LNCaP clone FGC (cell line): ENCODE data around the gene MOB3B.
"Not testable (repeated sequence)": the region's sequence is repeated elsewhere in the genome, so short reads cannot be mapped to it uniquely, and the experiment has no call there.

ENCODE experiments used
- DNase-seq: peaks from one replicate; pipeline ENCODE4 v3.0.0-alpha.2; 2011; ENCODE audit warnings: low read depth
- H3K4me3 ChIP-seq: 2 replicates; pipeline ENCODE4 v1.5.1; 2011; ENCODE audit warnings: mild to moderate bottlenecking, low read depth, low read length, control low read depth
- TF ChIP-seq, protein P1 (sequence below): IDR thresholded peaks from 2 replicates; pipeline ENCODE4 v1.5.1; 2012; ENCODE audit warnings: mild to moderate bottlenecking; ENCODE audit not compliant: control insufficient read depth, insufficient read depth; ENCODE audit errors: extremely low read depth

Gene MOB3B

DNA sequence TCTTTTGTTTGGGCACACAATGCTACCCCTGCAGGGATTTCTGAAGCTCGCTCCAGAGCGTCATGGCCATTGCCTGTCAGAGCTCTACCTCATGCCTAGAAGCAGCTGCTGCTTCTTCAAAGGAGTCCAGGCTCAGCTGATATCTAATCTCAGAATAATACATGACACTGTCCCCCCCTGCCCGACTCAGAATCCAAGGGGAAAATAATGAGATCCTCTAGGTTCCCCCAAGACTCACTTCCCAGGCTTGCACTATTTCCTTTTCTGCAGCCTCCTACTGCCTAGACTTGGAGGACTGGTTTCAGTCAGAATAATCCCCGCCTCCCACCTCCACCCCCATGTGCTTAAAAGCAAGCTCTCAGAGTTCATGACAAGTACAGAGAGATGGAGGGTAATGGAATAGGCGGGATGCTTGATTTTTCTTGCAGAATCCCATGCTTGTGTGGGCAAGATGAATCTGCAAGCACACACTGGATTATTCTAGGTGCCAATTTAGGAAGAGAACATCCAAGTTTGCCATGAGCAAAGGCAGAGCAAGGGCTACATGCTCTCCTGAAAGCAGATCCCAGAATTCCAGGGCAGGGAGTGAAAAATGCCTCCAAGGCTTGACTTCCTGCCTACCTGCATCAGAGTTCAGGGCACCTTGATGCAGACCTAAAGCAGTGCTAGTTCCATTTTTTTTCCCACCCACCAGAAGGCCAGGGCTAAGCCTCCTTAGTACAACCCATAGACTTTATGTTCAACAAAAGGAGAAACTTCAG, 102.9 kb downstream of the MOB3B start:
- TF ChIP-seq, protein P1, sequence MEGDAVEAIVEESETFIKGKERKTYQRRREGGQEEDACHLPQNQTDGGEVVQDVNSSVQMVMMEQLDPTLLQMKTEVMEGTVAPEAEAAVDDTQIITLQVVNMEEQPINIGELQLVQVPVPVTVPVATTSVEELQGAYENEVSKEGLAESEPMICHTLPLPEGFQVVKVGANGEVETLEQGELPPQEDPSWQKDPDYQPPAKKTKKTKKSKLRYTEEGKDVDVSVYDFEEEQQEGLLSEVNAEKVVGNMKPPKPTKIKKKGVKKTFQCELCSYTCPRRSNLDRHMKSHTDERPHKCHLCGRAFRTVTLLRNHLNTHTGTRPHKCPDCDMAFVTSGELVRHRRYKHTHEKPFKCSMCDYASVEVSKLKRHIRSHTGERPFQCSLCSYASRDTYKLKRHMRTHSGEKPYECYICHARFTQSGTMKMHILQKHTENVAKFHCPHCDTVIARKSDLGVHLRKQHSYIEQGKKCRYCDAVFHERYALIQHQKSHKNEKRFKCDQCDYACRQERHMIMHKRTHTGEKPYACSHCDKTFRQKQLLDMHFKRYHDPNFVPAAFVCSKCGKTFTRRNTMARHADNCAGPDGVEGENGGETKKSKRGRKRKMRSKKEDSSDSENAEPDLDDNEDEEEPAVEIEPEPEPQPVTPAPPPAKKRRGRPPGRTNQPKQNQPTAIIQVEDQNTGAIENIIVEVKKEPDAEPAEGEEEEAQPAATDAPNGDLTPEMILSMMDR: no peak
- H3K4me3 ChIP-seq: no peak overlapping the region
- DNase-seq: no peak

DNA sequence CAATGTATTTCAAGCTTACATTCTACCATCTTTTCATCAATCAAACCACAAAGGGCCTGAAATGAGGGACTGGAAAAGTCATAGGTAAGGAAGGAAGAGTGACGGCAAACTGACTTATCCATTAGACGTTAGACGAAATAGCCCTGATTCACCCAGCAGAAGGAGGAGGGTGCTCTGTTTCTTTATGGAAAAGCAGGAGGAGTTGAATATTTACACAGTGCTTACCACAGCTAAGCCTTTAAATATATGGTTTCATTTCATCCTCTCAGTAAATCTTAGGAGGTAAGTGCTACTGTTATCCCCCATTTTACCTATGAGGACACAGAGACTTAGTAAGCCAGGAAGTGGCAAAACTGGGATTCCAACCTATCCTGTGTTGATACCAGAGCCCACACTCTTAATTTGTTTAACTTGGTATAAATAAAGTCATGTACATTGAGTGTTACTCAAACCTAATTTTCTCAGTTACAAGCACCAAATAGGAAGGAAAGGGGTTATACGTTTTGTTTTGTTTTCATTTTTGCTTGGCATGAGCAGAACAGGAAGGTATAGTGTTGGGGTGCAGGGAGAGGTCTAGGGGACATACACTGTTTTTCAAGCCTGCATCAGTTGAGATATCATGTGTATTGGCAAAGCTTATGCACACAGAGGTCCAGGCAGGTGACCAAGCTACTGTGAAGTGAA, 103.6 kb downstream of the MOB3B start:
- DNase-seq: no peak
- TF ChIP-seq, protein P1: no peak
- no peak overlapping the region for H3K4me3 ChIP-seq

DNA sequence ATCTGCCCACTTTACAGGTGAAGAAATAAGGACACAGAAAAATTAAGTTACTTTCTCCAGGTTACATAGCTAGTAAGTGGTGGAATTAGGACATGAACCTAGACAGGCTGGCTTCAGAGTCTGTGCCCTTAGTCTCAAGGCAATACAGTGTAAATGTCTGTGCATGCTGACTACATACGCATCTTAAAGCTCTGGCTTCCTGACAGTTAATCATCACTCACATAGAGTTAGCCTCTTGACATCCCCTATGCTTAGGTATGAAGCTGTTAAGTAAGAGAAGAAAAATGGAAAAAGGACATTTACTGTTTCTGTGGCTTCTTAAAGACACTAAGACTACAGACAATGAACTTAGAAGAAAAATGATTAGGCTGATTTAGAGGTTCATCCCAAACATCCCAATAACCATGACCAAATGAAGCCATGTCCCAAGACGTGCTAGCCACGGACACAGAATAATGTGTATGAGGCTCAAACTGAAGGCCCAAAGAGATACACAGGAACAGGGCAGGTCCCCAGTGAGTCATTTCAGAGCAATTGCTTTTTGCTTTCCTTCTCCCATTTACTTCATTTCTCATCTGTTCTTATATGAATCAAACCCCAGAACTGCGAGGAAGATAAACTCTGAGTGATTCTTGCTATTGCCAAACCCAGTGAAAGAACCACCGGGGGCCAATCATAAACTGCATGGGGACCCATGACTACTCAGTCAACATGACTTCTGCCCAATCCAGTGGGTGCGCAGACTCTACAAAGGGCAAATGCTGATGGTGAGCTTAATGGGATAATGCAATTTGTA, 105.5 kb downstream of the MOB3B start:
- H3K4me3 ChIP-seq: no peak overlapping the region
- no peak for DNase-seq
- TF ChIP-seq, protein P1: no peak

DNA sequence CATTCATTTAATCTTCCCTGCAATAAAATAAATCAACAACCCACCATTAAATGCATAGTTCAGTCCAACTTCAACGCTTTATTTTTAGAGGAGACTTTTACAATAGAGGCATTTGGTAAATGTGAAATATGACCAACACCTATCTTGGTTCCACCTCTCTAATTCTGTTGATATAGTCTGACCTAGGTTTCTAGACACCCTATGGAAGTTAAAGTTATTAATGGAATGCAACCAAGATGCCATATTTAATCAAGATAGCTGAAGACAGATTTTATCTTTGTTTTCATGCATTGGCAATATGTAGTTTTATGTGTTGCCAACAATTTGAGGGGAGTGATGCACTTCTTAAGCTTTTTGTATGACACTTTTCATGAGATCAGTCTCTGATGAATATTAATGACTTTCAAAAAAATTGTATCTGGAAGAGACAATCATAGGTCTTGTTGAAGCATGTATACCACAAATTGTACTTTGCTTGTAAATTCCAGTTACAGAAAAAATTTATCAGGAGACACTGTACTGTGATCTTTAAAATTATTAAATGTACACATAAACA, 107.3 kb downstream of the MOB3B start:
- TF ChIP-seq, protein P1: no peak
- H3K4me3 ChIP-seq: no peak overlapping the region
- no peak for DNase-seq

DNA sequence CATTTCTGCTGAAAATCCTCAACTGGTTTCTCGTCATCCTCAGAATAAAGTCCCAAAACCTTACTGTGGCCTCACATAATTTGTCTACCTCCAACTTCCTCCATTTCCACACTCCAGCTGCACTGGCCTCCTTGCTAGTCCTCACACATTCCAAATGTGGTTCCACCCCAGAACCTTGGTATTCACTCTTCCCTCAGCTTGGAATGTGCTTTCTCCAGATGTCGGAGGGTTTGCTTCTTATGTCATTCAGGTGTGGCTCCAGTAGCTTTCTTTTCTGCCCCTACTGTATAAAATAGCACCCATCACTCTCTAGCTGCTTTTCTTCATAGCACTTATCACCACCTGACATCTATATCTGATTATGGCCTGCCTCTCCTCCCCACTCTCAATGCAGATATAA, 108.0 kb downstream of the MOB3B start:
- no peak for DNase-seq
- no peak overlapping the region for H3K4me3 ChIP-seq
- TF ChIP-seq, protein P1: no peak

DNA sequence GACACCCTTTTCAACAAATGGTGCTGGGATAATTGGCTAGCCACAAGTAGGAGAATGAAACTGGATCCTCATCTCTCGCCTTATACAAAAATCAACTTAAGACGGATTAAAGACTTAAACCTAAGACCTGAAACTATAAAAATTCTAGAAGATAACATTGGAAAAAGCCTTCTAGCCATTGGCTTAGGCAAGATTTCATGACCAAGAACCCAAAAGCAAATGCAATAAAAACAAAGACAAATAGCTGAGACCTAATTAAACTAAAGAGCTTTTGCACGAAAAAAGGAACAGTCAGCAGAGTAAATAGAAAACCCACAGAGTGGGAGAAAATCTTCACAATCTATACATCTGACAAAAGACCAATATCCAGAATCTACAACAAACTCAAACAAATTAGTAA, 110.1 kb downstream of the MOB3B start:
- not testable (repeated sequence) for H3K4me3 ChIP-seq, DNase-seq
